ENCODE data around the gene RHBDF1.

- TF ChIP-seq CTCF (IDR thresholded peaks at IDR 0.05) (no peak), FOXP1 (CRISPR knock-in tag; IDR thresholded peaks at IDR 0.05; ENCODE audit: borderline replicate concordance) (no peak), ZNF317 (CRISPR knock-in tag; IDR thresholded peaks at IDR 0.05; ENCODE audit: borderline replicate concordance, low read depth) (no peak)
Measured at GRCh38 chr16:89391-90302, 17.2 kb upstream of the RHBDF1 start.

All from WTC11 (cell line).